ENCODE measurements around the gene GCGR.

GCGR gene

GRCh38 chr17:81812571-81813370 is 8.8 kb downstream of the GCGR start:
- DNase-seq, result no peak

DNA sequence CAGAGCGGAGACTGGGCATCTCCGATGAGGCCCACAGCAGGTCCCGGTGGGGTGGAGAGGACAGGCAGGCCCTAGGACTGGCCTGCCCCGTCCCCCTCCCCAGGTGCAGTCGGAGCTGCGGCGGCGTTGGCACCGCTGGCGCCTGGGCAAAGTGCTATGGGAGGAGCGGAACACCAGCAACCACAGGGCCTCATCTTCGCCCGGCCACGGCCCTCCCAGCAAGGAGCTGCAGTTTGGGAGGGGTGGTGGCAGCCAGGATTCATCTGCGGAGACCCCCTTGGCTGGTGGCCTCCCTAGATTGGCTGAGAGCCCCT is 9.4 kb downstream of the GCGR start:
- no peak for DNase-seq

GRCh38 chr17:81813861-81814683 is 10.1 kb downstream of the GCGR start:
- DNase-seq, result no peak

- DNase-seq, result no peak
Measured at GRCh38 chr17:81814748-81815645, 11.0 kb downstream of the GCGR start.

GRCh38 chr17:81815646-81815986 is 11.7 kb downstream of the GCGR start:
- no peak for DNase-seq

GRCh38 chr17:81817758-81818147 is 13.8 kb downstream of the GCGR start:
- DNase-seq, result no peak

GRCh38 chr17:81819708-81820107 is 15.8 kb downstream of the GCGR start:
- no peak for DNase-seq

- no peak for DNase-seq
Measured at GRCh38 chr17:81821147-81821546, 17.2 kb downstream of the GCGR start.

GRCh38 chr17:81821603-81822311 is 17.8 kb downstream of the GCGR start:
- no peak for DNase-seq

DNA sequence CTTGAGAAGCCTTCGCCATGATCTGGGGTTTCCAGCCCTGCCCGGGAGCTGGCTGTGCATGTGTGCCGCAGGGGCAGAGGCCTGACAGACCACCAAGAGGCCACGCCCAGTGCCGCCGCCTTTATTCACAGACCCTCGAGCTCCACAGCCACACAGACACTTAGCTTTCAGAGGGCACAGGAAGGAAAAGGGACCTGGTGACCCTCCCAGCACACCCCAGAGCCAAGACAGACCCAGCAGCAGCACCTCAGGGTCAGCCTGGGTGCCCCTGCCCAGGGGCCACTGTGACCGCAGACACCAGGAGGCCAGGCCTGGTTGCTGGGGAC is 18.3 kb downstream of the GCGR start:
- no peak for DNase-seq

GRCh38 chr17:81822996-81823819 is 19.3 kb downstream of the GCGR start:
- no peak for DNase-seq

DNA sequence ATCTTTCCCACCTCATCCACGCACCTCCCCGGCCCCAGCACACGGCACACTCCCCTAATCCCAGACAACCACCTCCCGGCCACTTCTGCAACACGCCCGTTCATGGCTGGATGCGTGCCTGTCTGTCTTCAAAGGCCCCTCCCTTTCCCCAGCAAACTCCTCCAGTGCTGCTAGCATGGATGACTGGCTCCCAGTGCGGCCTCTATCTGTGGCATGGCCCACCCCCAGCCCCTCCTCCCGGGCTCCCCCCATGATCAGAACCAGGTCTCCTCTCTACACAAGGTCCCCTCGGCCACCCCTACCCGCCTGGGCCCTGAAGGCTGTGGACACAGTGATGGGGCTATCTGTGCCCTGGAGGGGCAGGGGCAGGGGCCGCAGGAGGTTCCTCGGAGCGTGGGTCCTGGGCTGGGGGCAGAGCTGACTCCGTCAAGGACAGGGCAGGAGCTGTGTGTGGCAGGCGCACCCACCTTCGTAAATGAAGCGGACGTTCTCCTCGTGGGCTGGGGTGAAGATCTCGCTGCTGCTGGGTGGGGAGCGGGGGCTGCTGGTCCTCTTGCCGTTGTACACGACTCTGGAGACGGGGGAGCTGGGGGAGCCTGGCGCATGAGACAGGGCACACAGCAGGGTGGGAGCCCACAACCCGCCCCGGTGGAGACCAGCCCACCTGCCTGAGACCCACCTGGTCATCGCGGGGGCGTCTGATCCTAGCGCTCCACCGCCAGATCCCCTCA is 20.0 kb downstream of the GCGR start:
- DNase-seq, result no peak

- no peak for DNase-seq
Measured at GRCh38 chr17:81824595-81824994, 20.6 kb downstream of the GCGR start.

DNA sequence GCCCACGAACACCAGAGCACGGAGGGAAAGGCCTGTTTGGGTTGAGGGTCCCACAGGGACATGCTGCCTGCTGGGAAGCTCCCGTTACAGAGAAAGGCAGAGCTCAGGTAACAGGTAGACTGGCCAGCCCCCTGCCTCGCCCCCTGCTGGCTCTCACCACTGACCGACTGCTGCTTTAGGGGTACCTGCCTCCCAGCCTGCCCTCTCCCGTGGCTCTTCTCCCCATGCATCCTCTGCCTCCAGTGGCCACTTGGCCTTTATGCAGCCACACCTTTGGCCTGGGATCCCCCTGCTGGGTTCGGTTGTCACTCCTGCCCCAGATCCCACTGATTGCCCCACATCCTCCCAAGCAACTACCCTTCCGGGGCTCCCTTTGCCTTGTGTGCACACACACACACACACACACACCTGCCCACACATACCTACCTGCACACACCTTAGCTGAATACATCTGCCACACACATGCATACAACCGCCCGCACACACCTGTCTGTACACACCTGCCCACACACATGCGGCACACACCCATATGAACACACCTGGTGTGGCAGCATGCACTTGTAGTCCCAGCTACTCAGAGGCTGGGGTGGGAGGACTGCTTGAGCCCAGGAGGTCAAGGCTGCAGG is 22.0 kb downstream of the GCGR start:
- no peak for DNase-seq

- no peak for DNase-seq
Measured at GRCh38 chr17:81828656-81829055, 24.7 kb downstream of the GCGR start.

GRCh38 chr17:81829858-81830257 is 25.9 kb downstream of the GCGR start:
- DNase-seq, result no peak

DNA sequence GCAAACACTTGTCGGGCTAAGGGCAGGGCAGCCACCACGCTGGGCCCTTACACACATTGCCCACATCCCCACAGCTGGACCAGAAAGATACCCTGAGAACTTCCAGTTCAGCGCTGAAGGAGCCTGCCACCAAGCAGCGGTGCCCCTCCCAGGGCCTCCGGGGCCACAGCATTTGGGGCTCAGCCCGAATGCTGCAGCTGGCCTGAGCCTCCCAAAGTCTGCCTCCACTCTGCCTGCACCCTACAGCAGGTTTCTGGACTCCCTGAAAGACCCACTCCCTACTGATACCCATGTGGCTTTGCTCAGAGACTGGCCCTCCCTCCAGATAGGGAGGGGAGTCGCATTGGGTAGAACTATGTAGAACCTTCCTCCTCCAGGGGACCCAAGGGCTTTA is 27.6 kb downstream of the GCGR start:
- no peak for DNase-seq

GRCh38 chr17:81831957-81832607 is 28.1 kb downstream of the GCGR start:
- DNase-seq, result no peak

DNA sequence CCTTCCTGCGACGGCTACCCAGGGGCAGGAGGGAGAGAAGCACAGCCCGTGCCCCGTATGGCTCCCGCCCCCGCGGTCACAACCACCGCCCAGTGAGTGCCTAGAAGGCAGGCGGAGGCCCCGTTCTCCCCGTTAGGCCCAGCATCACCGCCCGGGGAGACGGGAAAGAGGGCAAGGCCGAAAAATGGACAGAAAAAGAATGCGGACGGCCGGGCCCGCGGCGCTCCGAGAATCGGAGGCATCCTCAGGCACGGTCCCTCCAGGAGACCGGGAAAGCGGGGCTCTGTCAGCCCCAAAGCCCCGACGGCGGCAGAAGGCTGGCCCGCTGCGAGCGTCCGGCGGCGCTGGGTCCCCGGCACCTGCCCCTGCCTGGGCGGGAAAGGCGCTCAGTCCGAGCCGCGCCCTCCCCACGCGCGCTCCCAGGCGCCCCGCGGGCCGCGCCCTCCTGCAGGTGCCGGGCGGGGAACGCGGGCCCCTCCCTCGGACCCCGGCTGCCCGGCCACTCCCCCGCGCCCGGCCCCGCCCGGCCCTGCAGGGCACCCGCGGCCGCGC is 28.7 kb downstream of the GCGR start:
- no peak for DNase-seq

Measured in DMS79 treated with DMSO at 0.1 percent for 48 hours (cell line).